GM12891 (cell line): ENCODE measurements around the gene LRRC15.

Source experiments
- POLR2A ChIP-seq: IDR thresholded peaks from 2 replicates; pipeline ENCODE4 v1.6.1; 2011; ENCODE audit warnings: low read depth, low read length, control low read depth
- POLR2AphosphoS5 ChIP-seq: IDR thresholded peaks from 2 replicates; pipeline ENCODE4 v1.6.1; 2011; ENCODE audit warnings: low read depth, low read length, control low read depth

- no peak for TF ChIP-seq POLR2A
- TF ChIP-seq POLR2AphosphoS5 = no peak
Observed at GRCh38 chr3:194374935-194375334, 5.4 kb upstream of the LRRC15 start.
